Nephron (organoid): ENCODE results near the gene TPPP3.

Experiments used
- H3K27ac Mint-ChIP-seq, 3 experiments: 2 replicates each; pipeline ENCODE4 v1.8.0; 2020; ENCODE audit warnings: mixed read lengths in 3 of 3, mild to moderate bottlenecking in 2 of 3, moderate library complexity in 1 of 3
- H3K27me3 Mint-ChIP-seq: 2 replicates; pipeline ENCODE4 v1.8.0; 2021; ENCODE audit warnings: low read depth, mild to moderate bottlenecking, moderate library complexity, mixed read lengths
- H3K36me3 Mint-ChIP-seq: 2 replicates; pipeline ENCODE4 v1.8.0; 2020; ENCODE audit warnings: low read depth, mixed read lengths
- H3K4me1 Mint-ChIP-seq: 2 replicates; pipeline ENCODE4 v1.8.0; 2020; ENCODE audit warnings: mixed read lengths
- H3K4me3 Mint-ChIP-seq, 3 experiments: 2 replicates each; pipeline ENCODE4 v1.8.0; 2020; ENCODE audit warnings: mild to moderate bottlenecking in 3 of 3, mixed read lengths in 3 of 3, moderate library complexity in 2 of 3
- H3K9me3 Mint-ChIP-seq: 2 replicates; pipeline ENCODE4 v1.8.0; 2020; ENCODE audit warnings: mixed read lengths
- CTCF ChIP-seq, 3 experiments: fragments of 200-600 bp; sonication (generic); IDR thresholded peaks; one replicate each; pipeline ENCODE4 v1.5.0; 2021; ENCODE audit warnings: antibody characterized with exemption in 3 of 3; ENCODE audit not compliant: unreplicated experiment in 3 of 3

The TPPP3 gene

GRCh38 chr16:67399749-67400704 is 6.7 kb upstream of the TPPP3 start:
- H3K27me3 Mint-ChIP-seq: peaks cover 17% of the 10 kb centered on the region
- peak in 2 of 3 experiments; percentile 10 to 37 for TF ChIP-seq CTCF (IDR thresholded peaks at IDR 0.05; ENCODE audit: unreplicated experiment in 3 of 3)
- H3K9me3 Mint-ChIP-seq: no peaks in the 10 kb centered on the region
- H3K4me3 Mint-ChIP-seq: no peak overlapping the region
- H3K27ac Mint-ChIP-seq: no peak overlapping the region
- peaks cover 3% of the 10 kb centered on the region for H3K36me3 Mint-ChIP-seq
- peaks cover 43% of the 10 kb centered on the region for H3K4me1 Mint-ChIP-seq

- Mint-ChIP-seq H3K27me3 (peaks cover 17% of the 10 kb centered on the region), H3K27ac (no peak overlapping the region), H3K9me3 (no peaks in the 10 kb centered on the region), H3K36me3 (peaks cover 3% of the 10 kb centered on the region), H3K4me1 (peaks cover 44% of the 10 kb centered on the region), H3K4me3 (no peak overlapping the region)
- peak; percentile 74 to 89 (median 85) for TF ChIP-seq CTCF (IDR thresholded peaks at IDR 0.05; ENCODE audit: unreplicated experiment in 3 of 3)
These were observed 6.0 kb upstream of the TPPP3 start for GRCh38 chr16:67399218-67399733.

- no peak for TF ChIP-seq CTCF (IDR thresholded peaks at IDR 0.05; ENCODE audit: unreplicated experiment in 3 of 3)
- H3K9me3 Mint-ChIP-seq: no peaks in the 10 kb centered on the region
- H3K27me3 Mint-ChIP-seq: peaks cover 17% of the 10 kb centered on the region
- peaks cover 3% of the 10 kb centered on the region for H3K36me3 Mint-ChIP-seq
- H3K27ac Mint-ChIP-seq: no peak overlapping the region
- peaks cover 48% of the 10 kb centered on the region for H3K4me1 Mint-ChIP-seq
- H3K4me3 Mint-ChIP-seq: no peak overlapping the region
These were observed 5.4 kb upstream of the TPPP3 start for GRCh38 chr16:67398546-67399217.

GRCh38 chr16:67397812-67398545 is 4.7 kb upstream of the TPPP3 start:
- Mint-ChIP-seq H3K27me3 (peaks cover 16% of the 10 kb centered on the region), H3K36me3 (no peaks in the 10 kb centered on the region), H3K9me3 (no peaks in the 10 kb centered on the region), H3K4me1 (peaks cover 43% of the 10 kb centered on the region), H3K4me3 (no peak overlapping the region), H3K27ac (peak overlapping the region in 2 of 3 experiments; percentile 37 to 41)
- peak; percentile 20 to 45 (median 29) for TF ChIP-seq CTCF (IDR thresholded peaks at IDR 0.05; ENCODE audit: unreplicated experiment in 3 of 3)

GRCh38 chr16:67397036-67397801 is 3.9 kb upstream of the TPPP3 start:
- H3K4me1 Mint-ChIP-seq: peaks cover 49% of the 10 kb centered on the region
- no peaks in the 10 kb centered on the region for H3K9me3 Mint-ChIP-seq
- peak overlapping the region; percentile 45 to 84 (median 84) for H3K27ac Mint-ChIP-seq
- peak overlapping the region; percentile 14 to 56 (median 25) for H3K4me3 Mint-ChIP-seq
- H3K36me3 Mint-ChIP-seq: no peaks in the 10 kb centered on the region
- no peak for TF ChIP-seq CTCF (IDR thresholded peaks at IDR 0.05; ENCODE audit: unreplicated experiment in 3 of 3)
- peaks cover 19% of the 10 kb centered on the region for H3K27me3 Mint-ChIP-seq
